Endothelial cell of umbilical vein (primary cell): Measurements from ENCODE around the gene SLC27A6. TPM values are rescaled to one million over a fixed set of nuclear protein-coding genes. Genes with fewer than 3 reads are reported as not detected.

Experiments used
- BruUV-seq: library from RNA; stranded (reverse); fragments of 400-500 nt; replicated peaks from 2 replicates; lab custom pipeline; 2021; lab: Mats Ljungman, UMichigan
- CTCF ChIA-PET: fragments of 300-600, 350-600 bp; sonication (Branson Sonifier 250); formaldehyde crosslinking; loops from one replicate; lab custom pipeline; 2021; ENCODE audit warnings: antibody characterized with exemption, inconsistent platforms; lab: Charles Lee
- POLR2A ChIA-PET: fragments of 300-600, 350-600 bp; sonication (Branson Sonifier 250); formaldehyde crosslinking; loops from one replicate; lab custom pipeline; 2021; ENCODE audit warnings: antibody characterized with exemption, inconsistent platforms; lab: Charles Lee
- DNase-seq: peaks from one replicate; pipeline ENCODE4 v3.0.0-alpha.2; 2011; ENCODE audit warnings: low read depth, low spot score
- FAIRE-seq: peaks from 2 replicates; lab custom pipeline; 2011; peaks lifted over from hg19 to GRCh38; lab: Jason Lieb, UNC
- H2AFZ ChIP-seq: 2 replicates; pipeline ENCODE4 v1.6.0; 2012; ENCODE audit warnings: low read depth, low read length, control low read depth, inconsistent platforms
- H3K27ac ChIP-seq: 2 replicates; pipeline ENCODE4 v1.5.1; 2011; ENCODE audit warnings: low read depth, mild to moderate bottlenecking, control low read depth, low read length, moderate library complexity; ENCODE audit not compliant: insufficient read depth
- H3K27me3 ChIP-seq, 2 experiments: 2 replicates each; pipeline versions ENCODE4 v1.6.0 to v1.6.1; 2011; ENCODE audit warnings: low read length in 2 of 2, mixed read lengths in 1 of 2; ENCODE audit not compliant: control insufficient read depth in 2 of 2, insufficient read depth in 2 of 2
- H3K36me3 ChIP-seq, 2 experiments: 2 replicates in 1 of 2; 3 replicates in 1 of 2; pipeline ENCODE4 v1.5.1; 2011; ENCODE audit warnings: low read length in 2 of 2, mild to moderate bottlenecking in 1 of 2, moderate library complexity in 1 of 2; ENCODE audit not compliant: control insufficient read depth in 2 of 2, insufficient read depth in 2 of 2; ENCODE audit errors: extremely low read depth in 1 of 2
- H3K4me1 ChIP-seq: 3 replicates; pipeline ENCODE4 v1.5.1; 2011; ENCODE audit warnings: mild to moderate bottlenecking, low read length; ENCODE audit not compliant: control insufficient read depth, insufficient read depth; ENCODE audit errors: extremely low read depth
- H3K4me2 ChIP-seq: 2 replicates; pipeline ENCODE4 v1.6.1; 2011; ENCODE audit warnings: low read length, control low read depth, mixed read lengths; ENCODE audit not compliant: insufficient read depth
- H3K4me3 ChIP-seq, 3 experiments: fragments of 200-600 bp in 1 of 3; sonication (generic), shearing (Covaris generic) in 1 of 3; replicated peaks in 1 of 3; 2 replicates each; pipeline ENCODE4 v1.5.1; 2011 to 2016; ENCODE audit warnings: control low read depth in 3 of 3, low read length in 3 of 3, mild to moderate bottlenecking in 2 of 3, inconsistent platforms in 1 of 3, low read depth in 1 of 3, moderate library complexity in 1 of 3; ENCODE audit not compliant: insufficient read depth in 1 of 3
- H3K79me2 ChIP-seq: 2 replicates; pipeline ENCODE4 v1.6.0; 2012; ENCODE audit warnings: low read length, inconsistent platforms; ENCODE audit not compliant: control insufficient read depth, insufficient read depth
- H3K9ac ChIP-seq: replicated peaks from 2 replicates; pipeline ENCODE3; 2011; ENCODE audit warnings: low read length, control low read depth; ENCODE audit not compliant: insufficient read depth; ENCODE audit errors: extremely low read depth
- H3K9me1 ChIP-seq: replicated peaks from 3 replicates; pipeline ENCODE4 v1.6.0; 2011; ENCODE audit warnings: mild to moderate bottlenecking, low read length; ENCODE audit not compliant: control insufficient read depth, insufficient read depth; ENCODE audit errors: extremely low read depth
- H3K9me3 ChIP-seq: replicated peaks from 2 replicates; pipeline ENCODE4 v1.5.1; 2012; ENCODE audit warnings: low read length, inconsistent platforms; ENCODE audit not compliant: control insufficient read depth, insufficient read depth
- H4K20me1 ChIP-seq: replicated peaks from 2 replicates; pipeline ENCODE3; 2011; ENCODE audit warnings: mild to moderate bottlenecking, low read length; ENCODE audit not compliant: control insufficient read depth, insufficient read depth; ENCODE audit errors: extremely low read depth
- EZH2 ChIP-seq: IDR thresholded peaks from 2 replicates; pipeline ENCODE4 v1.6.1; 2012; ENCODE audit warnings: borderline replicate concordance, low read depth, mild to moderate bottlenecking, moderate library complexity, low read length, inconsistent platforms; ENCODE audit not compliant: severe bottlenecking
- JUN ChIP-seq: IDR thresholded peaks from 2 replicates; pipeline ENCODE4 v1.6.1; 2011; ENCODE audit warnings: borderline replicate concordance, low read depth; ENCODE audit not compliant: insufficient read length, insufficient read depth
- POLR2AphosphoS5 ChIP-seq: IDR thresholded peaks from 2 replicates; pipeline ENCODE4 v1.6.1; 2012; ENCODE audit warnings: low read depth, mild to moderate bottlenecking, control low read depth, low read length, moderate library complexity; ENCODE audit not compliant: insufficient read depth
- dilution Hi-C: fragments of 300-500 bp; cut with MboI; formaldehyde crosslinking; loops from one replicate; pipeline ENCODE4 v1.15.0; 2019; ENCODE audit warnings: low sequenced_read_pairs; ENCODE audit not compliant: extremely low pct_ligation_motif_present
- intact Hi-C: fragments of 100-400 bp; cut with micrococcal nuclease; formaldehyde crosslinking; loops from one replicate; pipeline ENCODE4 v1.10.0; 2022
- polyA plus RNA-seq, 4 experiments: library from polyadenylated mRNA; depleted of rRNA in 3 of 4; stranded (reverse) in 3 of 4; unstranded in 1 of 4; fragments of >200 nt; gene quantifications; 2 replicates each; pipeline versions ENCODE4 v1.2.1 to v1.2.3, GENCODE V29; 2011 to 2012; ENCODE audit warnings: missing spikeins in 1 of 4
- total RNA-seq: library from RNA; stranded (reverse); gene quantifications from 2 replicates; pipeline ENCODE4 v1.2.3, GENCODE V29; 2021
- TF ChIP-seq, protein P1 (sequence below): IDR thresholded peaks from 2 replicates; pipeline ENCODE4 v1.6.1; 2011; ENCODE audit not compliant: insufficient read depth, insufficient read length
- TF ChIP-seq, protein P2 (sequence below), 2 donors: IDR thresholded peaks; 1 replicate in 1 of 2; 2 replicates in 1 of 2; pipeline ENCODE4 v1.5.1; 2011; ENCODE audit warnings: low read length in 2 of 2, mild to moderate bottlenecking in 2 of 2, moderate library complexity in 2 of 2, control low read depth in 1 of 2, inconsistent platforms in 1 of 2, low read depth in 1 of 2; ENCODE audit not compliant: insufficient read depth in 1 of 2; ENCODE audit errors: extremely low read depth in 1 of 2

The SLC27A6 gene
- total and polyA plus RNA-seq, 2 donors (not counting 3 experiments of a cell fraction or from before 2014, with no cell fraction given), result 0.10 TPM; not detected in 1

DNA sequence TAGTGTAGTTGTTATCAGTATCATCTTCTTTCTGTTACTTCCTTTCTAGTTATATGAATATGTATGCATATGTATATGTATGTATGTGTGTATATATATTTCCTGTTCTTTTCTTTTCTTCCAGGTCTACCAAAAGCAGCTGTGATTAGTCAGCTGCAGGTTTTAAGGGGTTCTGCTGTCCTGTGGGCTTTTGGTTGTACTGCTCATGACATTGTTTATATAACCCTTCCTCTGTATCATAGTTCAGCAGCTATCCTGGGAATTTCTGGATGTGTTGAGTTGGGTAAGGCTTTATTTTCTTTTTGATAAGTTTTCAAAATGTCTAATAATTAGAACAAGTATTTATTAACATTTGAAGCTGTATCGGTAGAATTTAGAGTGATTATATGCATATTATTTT lies 23.2 kb downstream of the SLC27A6 start:
- ChIA-PET POLR2A (no interaction called here), CTCF (interaction anchor here (0.9 kb wide), 1 partner anchor 15 kb away, joined by 3 read pairs; no protein-coding TSS in a partner anchor)
- Histone ChIP-seq H3K79me2 (no peaks in the 10 kb centered on the region), H4K20me1 (no peaks in the 10 kb centered on the region), H3K4me2 (no peak overlapping the region), H3K9me1 (no peaks in the 10 kb centered on the region), H3K4me1 (no peaks in the 10 kb centered on the region), H2AFZ (no peak overlapping the region), H3K9me3 (no peaks in the 10 kb centered on the region), H3K27ac (no peak overlapping the region), H3K27me3 (no peaks in the 10 kb centered on the region), H3K4me3 (no peak overlapping the region), H3K9ac (no peak overlapping the region), H3K36me3 (no peaks in the 10 kb centered on the region)
- TF ChIP-seq, protein P1, sequence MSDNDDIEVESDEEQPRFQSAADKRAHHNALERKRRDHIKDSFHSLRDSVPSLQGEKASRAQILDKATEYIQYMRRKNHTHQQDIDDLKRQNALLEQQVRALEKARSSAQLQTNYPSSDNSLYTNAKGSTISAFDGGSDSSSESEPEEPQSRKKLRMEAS, result no peak
- no peak for TF ChIP-seq POLR2AphosphoS5
- TF ChIP-seq EZH2, result no peak
- TF ChIP-seq JUN, result no peak
- TF ChIP-seq, protein P2, sequence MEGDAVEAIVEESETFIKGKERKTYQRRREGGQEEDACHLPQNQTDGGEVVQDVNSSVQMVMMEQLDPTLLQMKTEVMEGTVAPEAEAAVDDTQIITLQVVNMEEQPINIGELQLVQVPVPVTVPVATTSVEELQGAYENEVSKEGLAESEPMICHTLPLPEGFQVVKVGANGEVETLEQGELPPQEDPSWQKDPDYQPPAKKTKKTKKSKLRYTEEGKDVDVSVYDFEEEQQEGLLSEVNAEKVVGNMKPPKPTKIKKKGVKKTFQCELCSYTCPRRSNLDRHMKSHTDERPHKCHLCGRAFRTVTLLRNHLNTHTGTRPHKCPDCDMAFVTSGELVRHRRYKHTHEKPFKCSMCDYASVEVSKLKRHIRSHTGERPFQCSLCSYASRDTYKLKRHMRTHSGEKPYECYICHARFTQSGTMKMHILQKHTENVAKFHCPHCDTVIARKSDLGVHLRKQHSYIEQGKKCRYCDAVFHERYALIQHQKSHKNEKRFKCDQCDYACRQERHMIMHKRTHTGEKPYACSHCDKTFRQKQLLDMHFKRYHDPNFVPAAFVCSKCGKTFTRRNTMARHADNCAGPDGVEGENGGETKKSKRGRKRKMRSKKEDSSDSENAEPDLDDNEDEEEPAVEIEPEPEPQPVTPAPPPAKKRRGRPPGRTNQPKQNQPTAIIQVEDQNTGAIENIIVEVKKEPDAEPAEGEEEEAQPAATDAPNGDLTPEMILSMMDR (IDR thresholded peaks at IDR 0.05; ENCODE audit: extremely low read depth in 1 of 2, insufficient read depth in 1 of 2, low read depth in 1 of 2, low read length in 2 of 2), result no peak
- dilution Hi-C loops, result no loop called here
- no TSS peak for BruUV-seq
- intact Hi-C loops, result no loop called here
- FAIRE-seq, result no peak
- DNase-seq, result no peak
